PFSK-1 (cell line): ENCODE data around the gene ACADVL.

ENCODE experiments used
- SIN3A ChIP-seq: IDR thresholded peaks from 2 replicates; pipeline ENCODE4 v1.6.1; 2012; ENCODE audit warnings: mild to moderate bottlenecking, low read length, moderate library complexity, borderline replicate concordance; ENCODE audit not compliant: insufficient read depth
- TF ChIP-seq, protein P1 (sequence below), 2 experiments: IDR thresholded peaks; 2 replicates each; pipeline versions ENCODE4 v1.6.1 to v1.8.0; 2011 to 2012; ENCODE audit warnings: low read depth in 2 of 2, low read length in 2 of 2, control low read depth in 1 of 2, inconsistent platforms in 1 of 2, mild to moderate bottlenecking in 1 of 2, moderate library complexity in 1 of 2; ENCODE audit not compliant: insufficient read depth in 1 of 2

DNA sequence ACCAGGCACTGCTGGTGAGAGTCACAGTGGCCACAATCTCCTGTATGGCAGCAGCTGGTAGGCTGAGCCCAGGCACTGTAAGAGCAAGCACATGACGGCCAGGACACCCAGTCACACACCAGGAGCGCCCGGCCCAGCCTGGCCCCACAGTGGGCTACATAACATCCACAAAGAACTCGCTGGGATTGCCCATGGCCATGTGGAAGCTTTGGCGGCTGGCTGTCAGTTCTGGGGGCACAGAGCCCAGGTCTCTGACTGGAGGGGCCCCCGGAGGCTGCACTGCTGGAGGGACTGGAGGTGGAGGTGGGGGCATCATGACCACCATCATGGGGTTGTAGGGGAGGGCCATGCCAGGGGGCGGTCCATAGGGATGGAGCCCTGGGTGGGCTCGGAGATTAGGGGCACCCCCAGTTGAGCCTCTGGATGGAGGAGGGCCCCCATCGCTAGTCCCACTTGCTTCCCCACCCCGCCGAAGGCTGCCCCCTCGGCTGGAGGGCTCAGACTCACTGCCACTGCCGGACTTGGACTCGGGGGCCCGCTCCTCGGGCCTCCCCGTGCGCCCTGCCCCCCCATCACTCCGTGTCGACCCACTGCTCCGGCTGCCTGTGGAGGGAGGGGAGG, 6.1 kb downstream of the ACADVL start:
- no peak for TF ChIP-seq SIN3A
- TF ChIP-seq, protein P1, sequence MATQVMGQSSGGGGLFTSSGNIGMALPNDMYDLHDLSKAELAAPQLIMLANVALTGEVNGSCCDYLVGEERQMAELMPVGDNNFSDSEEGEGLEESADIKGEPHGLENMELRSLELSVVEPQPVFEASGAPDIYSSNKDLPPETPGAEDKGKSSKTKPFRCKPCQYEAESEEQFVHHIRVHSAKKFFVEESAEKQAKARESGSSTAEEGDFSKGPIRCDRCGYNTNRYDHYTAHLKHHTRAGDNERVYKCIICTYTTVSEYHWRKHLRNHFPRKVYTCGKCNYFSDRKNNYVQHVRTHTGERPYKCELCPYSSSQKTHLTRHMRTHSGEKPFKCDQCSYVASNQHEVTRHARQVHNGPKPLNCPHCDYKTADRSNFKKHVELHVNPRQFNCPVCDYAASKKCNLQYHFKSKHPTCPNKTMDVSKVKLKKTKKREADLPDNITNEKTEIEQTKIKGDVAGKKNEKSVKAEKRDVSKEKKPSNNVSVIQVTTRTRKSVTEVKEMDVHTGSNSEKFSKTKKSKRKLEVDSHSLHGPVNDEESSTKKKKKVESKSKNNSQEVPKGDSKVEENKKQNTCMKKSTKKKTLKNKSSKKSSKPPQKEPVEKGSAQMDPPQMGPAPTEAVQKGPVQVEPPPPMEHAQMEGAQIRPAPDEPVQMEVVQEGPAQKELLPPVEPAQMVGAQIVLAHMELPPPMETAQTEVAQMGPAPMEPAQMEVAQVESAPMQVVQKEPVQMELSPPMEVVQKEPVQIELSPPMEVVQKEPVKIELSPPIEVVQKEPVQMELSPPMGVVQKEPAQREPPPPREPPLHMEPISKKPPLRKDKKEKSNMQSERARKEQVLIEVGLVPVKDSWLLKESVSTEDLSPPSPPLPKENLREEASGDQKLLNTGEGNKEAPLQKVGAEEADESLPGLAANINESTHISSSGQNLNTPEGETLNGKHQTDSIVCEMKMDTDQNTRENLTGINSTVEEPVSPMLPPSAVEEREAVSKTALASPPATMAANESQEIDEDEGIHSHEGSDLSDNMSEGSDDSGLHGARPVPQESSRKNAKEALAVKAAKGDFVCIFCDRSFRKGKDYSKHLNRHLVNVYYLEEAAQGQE (IDR thresholded peaks at IDR 0.05; ENCODE audit: insufficient read depth in 1 of 2, low read depth in 2 of 2, low read length in 2 of 2), result no peak
